Anterior cingulate cortex (tissue), 58 donors: ENCODE data around the gene ABCA2.

ENCODE experiments used
- DNase-seq, 58 donors: peaks; one replicate each; lab custom pipeline; 2025; lab: John Stamatoyannopoulos, UW

ABCA2 gene

DNA sequence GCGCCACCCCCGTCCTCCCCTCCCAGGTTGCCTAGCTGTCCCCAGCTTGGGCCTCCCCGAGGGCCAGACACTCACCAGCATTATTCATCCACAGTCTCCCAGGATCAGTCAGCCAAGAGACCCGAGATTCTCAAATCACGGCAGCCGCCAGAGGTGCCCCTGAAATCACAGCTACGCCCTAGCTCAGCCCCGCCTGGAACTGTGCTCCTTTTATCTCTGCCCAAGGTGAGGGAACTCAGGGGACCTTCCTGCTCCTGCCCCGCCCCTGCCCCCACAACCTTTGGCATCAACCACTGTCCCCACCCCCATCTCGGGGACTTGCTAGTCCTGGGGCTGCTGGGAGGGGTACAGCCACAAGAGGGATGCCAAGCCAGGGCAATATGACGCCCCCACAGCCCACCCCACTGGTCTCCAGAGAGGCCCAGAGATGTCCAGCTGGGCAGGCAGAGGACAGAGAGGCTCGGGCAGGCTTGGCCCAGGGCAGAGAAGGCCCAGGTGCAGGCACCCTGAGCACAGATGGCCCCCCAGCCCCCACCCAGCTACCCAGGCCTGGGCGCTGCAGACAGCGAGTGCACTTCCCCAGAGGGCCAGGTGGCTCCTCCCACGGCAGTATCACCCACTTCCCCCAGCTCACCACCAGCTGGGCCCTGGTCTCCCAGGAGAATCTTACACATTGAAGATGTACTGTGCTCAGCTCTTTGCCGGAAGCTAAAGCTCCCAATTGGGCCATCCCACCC lies 4.0 kb upstream of the ABCA2 start, which contains the start of gene FUT7:
Gene FUT7 (minus strand): TSS at position 185 of the 737 bp plus-strand sequence. CDS start 97 bp downstream, at position 88.
- no peak for DNase-seq

DNA sequence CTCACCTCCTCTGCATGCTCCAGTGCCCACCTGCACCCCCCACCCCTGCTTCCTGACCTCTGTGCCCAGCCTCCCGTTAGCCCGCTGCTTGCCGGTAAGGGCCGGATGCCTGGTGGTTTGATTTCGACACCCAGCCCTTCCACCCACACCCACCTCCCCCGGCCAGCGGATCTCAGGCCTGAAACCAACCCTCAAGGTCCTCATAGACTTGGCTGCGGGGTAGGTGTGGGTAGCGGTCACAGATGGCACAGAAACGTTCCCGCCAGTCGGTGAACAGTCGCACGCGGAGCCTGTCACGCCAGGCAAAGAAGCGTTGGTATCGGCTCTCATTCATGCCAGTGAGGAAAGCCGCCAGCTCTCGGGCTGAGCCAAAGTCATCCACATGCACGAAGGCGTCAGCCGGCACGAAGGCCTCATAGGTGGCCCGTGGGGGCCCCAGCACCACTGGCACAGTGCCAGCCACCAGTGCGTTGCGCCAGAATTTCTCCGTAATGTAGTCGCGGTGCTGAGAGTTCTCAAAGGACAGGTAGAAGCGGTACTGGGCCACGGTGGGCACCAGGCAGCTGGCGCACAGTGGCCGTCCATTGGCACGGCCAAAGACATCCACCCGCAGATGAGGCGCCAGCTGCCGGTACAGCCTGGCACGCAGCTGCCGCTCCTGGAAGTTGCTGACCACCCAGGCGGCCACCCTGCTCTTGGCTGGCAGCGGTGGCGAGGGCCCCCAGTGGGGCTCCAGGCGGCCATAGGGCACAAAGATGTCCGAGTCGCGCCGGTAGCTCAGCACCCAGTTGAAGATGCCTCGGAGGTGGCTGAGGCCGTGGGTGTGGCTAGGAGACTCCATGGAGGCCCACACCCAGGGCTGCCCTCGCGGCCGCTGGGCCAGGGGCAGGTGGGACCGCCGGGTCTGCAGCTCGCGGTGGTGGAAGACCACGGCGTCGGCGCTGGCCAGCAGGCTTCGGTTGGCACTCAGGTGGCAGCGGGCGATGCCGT lies 2.8 kb upstream of the ABCA2 start:
- DNase-seq: peak in 16 of 58 donors; percentile 19 to 56 (median 30)

DNA sequence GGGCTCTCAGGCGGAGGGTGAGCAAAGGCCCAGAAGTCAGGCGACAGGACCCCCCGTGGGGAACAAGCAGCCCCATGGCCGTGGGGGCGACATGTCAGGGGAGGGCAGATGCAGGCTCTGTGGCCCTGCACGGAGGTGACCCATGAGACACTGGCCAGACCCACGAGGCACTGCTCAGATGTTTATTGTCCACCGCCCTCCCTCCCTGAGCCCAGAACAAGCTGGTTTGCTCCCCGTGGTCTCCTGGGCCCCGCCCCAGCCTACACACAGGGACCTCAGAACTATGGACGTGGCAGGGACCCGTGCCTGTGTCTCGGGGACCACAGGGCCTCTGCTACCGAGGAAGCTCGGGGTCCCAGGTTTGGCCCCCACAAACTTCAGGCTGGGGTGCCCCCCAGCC lies 2.0 kb upstream of the ABCA2 start:
- no peak for DNase-seq

DNA sequence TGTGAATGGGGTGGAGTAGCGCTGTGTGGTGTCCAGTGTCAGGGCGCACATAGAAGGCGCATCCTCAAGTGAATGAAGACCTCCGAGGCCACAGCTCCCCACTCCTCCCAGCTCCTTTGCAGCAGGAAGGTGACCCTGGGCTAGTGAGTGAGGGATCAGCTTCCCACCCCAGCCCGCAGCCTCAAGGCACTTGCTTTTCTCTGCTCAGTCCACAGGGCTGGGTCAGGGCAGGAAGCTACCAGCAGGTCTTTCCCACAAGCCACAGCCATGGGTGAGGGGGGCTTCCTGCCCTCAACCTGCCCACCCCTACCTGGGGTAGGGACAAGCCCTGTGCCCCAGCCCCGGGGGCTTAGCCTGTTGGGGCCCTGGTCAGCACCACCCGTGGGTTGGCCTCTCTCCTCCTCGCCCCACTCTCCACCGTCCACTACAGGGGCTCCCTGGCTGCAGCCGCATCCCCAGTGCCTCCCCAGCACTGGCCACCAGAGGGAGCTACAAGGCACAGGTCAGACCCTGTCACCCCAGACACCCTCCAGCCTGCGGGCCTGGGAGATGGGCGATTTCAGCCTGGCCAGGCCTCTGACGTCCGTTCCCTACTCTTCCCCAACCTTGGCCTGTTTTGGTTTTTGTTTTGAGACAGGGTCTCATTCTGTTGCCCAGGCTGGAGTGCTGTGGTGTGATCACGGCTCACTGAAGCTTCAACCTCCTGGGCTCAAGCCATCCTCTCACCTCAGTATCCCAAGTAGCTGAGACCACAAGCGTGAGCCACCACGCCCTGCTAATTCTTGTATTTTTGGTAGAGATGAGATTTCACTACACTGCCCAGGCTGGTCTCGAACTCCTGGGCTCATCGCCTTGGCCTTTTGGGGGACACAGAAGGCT lies 1.3 kb upstream of the ABCA2 start:
- DNase-seq: peak in 49 of 58 donors; percentile 33 to 82 (median 61)

DNA sequence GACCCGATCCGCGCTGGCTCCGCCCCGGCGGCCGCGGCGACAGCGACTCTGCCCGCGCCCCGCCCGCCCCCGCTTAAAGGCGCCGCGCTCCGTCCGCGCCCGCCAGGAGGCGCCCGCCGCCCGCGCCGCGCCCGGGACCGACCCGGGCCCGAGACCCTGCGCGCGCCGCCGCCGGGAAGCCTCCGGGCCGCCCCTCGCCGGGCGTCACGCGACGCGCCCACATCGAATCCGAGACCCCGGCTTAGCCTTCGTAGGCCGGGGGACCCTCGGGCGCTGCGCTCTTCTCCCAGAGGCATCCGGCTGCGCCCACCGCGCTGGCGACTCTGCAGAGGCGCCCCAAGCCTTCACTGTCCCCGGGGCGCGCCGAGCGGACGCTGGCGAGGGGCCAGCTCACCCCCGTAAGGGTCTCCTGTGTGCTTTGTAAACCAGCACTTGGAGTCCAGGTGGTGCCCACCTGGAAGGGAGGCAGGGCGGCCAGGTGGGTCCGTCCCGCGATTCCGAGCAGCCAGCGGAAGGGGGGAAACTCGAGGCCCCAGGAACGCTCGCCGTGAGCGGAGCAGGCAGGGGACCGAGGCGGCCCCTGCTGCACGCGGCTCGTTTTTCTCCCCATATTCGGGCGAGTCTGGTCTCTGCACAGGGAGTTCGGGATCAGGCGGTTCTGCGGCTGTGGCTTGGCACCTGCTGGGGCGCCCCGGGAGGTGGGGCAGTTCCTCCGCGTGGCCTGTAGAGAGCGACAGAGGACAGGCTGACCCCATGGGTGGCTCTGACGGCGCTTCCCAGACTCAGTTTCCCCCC lies 423 bp upstream of the ABCA2 start:
- DNase-seq: peak in 48 of 58 donors; percentile 17 to 78 (median 56)

DNA sequence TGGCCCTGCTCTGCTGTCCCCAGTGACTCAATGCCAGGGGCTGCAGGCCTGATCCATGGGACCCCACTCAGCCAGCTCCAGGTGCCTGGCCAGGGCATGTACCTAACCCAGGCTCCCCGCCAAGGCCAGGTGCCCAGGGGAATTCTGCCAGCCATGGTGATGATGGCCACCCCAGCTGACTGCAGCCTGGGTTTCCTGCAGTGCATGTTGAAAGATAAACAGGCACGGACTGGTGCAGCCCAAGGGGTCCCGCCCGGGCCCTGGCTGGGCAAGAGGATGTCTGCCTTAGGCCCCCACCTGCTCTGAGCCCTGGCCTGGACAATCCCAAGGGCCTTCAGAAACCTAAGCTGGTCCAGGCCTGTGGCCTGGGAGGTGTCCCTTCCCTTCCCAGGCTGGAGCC lies 1.2 kb downstream of the ABCA2 start:
- peak in 8 of 58 donors; percentile 27 to 58 (median 41) for DNase-seq

DNA sequence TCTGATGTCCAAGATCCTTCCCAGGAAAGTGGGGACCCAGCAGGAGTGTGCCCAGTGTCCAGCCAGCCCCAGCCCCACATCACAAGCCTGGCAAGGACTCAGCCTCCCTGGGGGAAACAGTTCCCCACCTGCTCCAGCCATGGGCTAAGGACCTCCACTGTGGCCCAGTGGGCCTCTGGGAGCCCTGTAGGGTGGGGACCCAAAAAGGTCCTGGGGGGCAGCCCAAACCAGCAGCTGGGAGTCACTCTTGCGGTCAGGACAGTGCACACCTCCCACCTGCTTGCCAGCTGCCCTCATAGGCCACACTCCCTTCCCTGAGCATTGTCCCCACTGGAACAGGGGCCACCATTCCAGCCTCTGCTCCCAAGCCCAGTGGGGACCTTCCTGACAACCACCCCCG lies 1.7 kb downstream of the ABCA2 start:
- no peak for DNase-seq

DNA sequence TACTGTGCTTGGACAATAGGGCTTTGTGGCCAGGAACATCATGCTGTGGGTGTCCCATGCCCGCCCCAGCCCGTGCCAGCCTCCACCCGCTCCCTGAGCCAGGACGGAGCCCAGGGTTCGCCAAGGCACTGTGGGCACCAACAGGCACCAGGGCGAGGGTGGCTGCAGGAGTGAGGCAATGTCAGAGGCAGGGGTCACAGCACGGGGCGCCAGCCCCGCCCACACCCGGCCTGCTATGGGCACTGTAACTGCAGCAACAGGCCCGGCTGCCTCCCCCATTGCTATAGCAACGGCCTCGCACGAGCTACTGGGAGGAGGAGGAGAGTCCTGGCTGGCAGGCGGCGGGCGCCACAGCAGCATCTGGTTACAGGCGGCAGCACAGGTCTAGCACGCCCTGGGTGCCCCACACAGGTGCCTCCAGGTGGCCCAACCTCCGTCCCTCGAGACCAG lies 2.5 kb downstream of the ABCA2 start:
- DNase-seq: peak; percentile 56 to 100 (median 95)

DNA sequence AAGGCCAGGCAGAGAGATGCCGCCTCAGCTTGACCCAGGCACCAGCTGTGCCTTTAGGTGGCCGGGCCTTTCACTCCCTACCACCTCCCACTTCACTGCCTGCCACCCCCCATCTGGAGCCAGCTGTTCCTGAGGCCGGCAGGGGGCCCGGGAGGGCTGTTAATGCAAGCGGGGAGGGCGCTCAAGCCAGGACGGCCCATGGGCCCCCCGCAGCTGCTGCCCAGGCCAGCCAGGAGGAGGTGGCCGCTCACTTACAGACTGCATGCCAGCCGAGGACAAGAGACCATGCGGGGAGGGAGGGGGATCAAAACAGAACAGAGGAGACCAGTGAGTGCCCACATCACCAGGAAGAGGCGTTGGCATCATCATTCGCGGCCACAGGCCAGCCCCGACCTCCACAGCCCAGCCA lies 4.5 kb downstream of the ABCA2 start:
- peak in 28 of 58 donors; percentile 22 to 77 (median 46) for DNase-seq

DNA sequence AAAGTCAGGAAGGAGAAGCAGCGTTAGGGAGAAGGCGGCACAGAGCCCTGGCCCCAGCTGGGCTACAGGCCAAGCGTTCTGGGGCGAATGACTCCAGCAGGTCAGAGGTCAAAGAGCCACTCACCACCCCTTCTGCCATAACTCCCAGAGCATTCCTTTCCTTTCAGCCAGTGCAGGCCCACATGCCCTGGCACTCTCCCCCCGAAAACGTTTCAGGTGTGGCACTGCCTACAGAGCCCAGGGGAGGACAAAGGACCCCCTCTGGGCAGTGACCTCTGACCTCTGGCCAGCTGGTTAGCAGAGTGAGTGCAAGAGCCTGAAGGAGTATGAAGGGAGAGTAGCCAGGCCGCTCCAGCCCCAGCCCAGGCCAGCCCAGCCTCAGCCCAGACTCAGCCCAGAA lies 4.9 kb downstream of the ABCA2 start:
- peak in 1 of 58 donors; percentile 65 for DNase-seq

DNA sequence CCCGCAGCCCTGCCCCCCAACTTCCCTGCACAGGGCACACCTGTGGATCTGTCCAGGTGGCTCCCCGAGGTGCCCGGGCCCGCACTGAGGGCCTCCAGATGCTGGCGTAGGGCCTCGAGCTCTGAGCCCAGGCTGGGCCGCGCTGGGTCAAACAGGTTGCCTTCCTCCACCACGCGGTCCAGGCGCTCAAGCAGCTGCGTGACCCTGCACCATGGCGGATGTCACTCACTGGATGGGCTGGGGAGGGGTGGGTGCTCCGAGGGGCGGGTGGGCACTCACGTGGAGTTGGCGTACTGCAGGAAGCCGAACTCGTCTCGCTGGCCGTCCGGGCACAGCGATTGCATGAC lies 5.4 kb downstream of the ABCA2 start:
- DNase-seq: no peak

DNA sequence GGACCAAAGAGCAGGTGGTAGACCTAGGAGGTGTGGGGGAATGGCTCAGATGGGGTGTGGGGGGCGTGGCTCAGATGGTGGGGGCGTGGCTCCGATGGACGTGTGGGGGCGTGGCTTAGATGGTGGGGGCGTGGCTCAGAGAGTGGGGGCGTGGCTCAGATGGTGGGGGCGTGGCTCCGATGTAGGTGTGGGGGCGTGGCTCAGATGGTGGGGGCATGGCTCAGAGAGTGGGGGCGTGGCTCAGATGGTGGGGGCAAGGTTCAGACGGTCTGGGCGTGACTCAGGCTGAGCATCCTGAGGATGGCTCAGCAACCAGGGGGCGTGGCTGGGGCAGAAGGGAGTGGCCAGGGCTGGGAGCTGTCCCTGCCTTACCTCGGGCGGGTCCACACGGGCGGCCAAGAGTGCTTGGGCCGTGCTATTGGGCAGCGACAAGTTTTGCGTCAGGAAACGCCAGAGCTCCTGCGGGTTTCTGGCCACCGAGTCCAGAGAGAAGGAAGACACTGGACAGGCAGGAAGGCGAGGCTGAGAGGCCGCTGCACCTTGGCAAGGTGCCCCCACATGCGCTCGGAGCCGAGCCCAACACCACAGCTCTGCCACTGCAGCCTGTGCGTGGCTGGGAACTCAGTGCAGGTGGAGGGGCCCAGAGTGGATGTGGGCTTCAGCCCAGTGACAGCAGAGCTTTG lies 5.9 kb downstream of the ABCA2 start:
- DNase-seq: peak in 51 of 58 donors; percentile 23 to 95 (median 82)

DNA sequence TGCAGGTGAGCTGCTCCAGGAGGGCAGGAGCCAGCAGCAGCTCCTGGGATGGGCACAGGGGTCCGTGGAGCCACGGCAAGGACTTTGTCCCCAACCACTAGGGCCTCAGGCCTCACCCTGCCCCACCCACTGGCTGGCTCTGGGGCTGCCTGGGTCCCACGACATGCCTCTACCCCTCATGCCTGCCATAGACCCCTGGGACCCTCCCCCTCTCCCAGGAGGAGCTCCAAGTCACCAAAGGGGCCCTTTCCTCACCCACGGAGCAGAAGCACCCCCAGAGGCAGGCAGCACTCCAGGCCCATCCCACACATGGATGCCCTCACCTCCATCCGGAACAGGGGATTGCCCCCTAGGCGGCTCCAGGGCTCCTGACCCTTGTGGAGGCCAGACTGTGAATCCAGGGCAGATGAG lies 6.5 kb downstream of the ABCA2 start:
- no peak for DNase-seq

DNA sequence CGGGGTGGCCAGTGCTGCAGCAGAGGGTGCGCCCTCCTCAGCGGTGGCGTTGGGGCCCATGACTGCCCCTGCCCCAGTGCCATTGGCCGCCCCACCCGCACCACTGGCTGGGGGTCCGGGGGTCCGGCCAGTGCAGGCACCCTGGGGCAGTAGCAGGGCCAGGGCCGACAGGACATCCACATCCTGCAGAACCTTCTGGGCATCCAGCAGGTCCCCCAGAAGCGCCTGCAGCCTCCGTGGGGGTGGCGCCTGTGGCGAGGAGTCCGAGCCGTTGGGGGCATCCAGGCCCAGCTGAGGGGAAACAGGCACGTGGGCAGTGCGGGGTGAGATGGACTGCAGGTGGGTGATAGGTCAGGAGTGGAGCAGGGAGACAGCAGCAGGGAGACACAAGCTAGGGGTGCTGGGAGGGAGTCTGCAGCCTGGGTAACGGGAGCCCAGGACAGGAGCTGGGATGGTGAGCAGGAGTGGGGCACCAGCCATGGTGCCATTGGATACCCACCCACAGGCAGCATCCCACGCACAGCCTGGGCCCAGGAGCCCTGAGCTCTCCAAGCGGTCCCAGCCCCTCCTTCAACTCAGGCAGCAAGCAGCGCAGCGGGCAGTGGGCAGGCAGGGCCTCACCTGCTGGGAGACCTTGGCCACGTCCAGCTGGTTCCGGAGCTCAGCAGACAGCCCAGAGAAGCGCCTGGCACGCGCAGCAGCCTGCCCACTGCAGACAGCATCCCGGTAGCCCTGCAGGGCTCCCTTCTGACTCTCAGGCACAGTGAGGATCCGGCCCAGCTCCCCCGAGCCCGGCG lies 7.1 kb downstream of the ABCA2 start:
- DNase-seq: peak in 1 of 58 donors; percentile 16

DNA sequence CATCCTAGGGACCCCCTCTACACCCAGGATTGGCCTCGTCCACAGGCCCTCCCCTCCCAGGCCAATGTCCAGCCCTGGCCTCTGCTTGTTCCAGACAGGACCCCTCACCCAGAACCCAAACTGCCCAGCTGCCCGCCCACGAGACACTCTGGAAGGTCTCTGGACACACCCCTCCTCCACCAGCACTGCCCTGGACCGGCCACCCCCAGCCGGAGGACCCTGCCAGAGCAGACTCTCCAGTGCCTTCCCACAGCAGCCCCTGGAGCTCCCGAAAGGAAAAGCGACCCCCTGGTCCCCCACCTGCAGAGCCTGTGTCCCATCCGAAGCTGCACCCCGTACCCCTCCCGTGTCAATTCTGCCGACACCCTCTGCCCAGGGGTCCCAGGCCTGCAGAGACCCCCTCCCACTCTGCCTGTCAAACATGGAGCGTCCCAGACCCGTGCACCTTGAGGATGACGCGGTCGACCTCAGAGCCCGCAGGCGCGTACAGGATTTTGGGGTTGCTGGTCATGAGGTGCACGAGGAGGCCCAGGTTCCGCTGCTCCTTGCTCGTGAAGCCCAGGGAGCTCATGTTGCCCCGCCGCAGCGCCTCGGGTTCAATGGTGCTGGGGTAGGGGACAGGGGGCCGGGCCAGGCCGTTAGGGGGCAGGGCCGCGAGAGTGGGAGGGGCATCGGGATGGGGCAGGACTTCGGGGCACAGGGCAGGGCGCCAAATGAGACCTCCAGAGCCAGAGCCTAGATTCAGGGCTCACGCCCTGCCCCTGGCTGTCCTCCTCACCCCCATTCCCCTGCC lies 8.0 kb downstream of the ABCA2 start:
- DNase-seq: no peak

DNA sequence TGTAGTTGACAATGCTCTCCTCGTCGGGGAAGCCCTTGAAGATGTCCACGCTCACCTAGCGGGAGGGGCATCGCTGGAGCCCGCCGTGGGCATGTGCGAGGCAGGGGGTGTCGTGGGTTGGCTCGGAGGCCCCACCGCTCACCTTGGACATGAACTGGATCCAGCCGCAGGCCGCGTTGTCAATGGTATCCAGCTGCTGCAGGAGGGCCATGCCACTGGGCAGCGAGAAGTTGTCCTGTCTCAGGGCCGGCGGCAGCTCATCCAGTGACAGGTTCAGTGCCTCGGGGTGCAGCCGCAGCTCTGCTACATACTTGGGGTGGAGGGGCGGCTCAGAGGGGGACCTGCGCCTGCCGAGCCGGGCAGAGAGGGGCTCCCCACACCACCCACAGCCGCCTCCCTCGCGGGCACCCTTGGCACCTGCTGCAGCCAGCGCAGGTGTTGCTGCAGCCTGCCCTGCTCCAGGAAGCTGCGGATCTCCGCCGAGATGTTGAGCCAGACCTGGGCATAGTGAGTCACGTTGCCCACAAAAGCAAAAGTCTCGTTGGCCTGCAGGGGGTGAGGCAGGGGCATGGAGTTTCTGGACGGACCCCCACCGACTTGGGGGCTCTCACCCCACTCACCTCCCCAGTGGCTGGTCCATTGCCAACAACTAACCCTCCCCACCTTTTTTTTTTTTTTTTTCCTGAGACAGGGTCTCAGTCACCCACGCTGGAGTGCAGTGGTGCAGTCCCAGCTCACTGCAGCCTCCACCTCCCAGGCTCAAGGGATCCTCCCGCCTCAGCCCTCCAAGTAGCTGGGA lies 9.1 kb downstream of the ABCA2 start:
- DNase-seq: no peak
